ENCODE results near the gene C12orf75.

The C12orf75 gene

GRCh38 chr12:105368047-105368646, 37.7 kb downstream of the C12orf75 start:
- in situ Hi-C loops (cut with HindIII; ENCODE audit: low sequenced_read_pairs) = no loop called here

- in situ Hi-C loops (cut with HindIII; ENCODE audit: low sequenced_read_pairs) = no loop called here
Measured at GRCh38 chr12:105369014-105369413, 38.5 kb downstream of the C12orf75 start.

GRCh38 chr12:105374303-105374702, 43.8 kb downstream of the C12orf75 start:
- in situ Hi-C loops (cut with HindIII; ENCODE audit: low sequenced_read_pairs) = no loop called here

GRCh38 chr12:105377077-105377476, 46.6 kb downstream of the C12orf75 start:
- in situ Hi-C loops (cut with HindIII; ENCODE audit: low sequenced_read_pairs) = no loop called here

- in situ Hi-C loops (cut with HindIII; ENCODE audit: low sequenced_read_pairs) = no loop called here
Measured at GRCh38 chr12:105378911-105379310, 48.4 kb downstream of the C12orf75 start.

GRCh38 chr12:105382771-105383622, 52.5 kb downstream of the C12orf75 start:
- in situ Hi-C loops (cut with HindIII; ENCODE audit: low sequenced_read_pairs) = no loop called here

GRCh38 chr12:105384220-105384619, 53.7 kb downstream of the C12orf75 start:
- in situ Hi-C loops (cut with HindIII; ENCODE audit: low sequenced_read_pairs) = no loop called here

GRCh38 chr12:105384916-105385535, 54.5 kb downstream of the C12orf75 start:
- in situ Hi-C loops (cut with HindIII; ENCODE audit: low sequenced_read_pairs) = no loop called here

- in situ Hi-C loops (cut with HindIII; ENCODE audit: low sequenced_read_pairs) = no loop called here
Measured at GRCh38 chr12:105386431-105386830, 55.9 kb downstream of the C12orf75 start.

GRCh38 chr12:105391231-105391630, 60.7 kb downstream of the C12orf75 start:
- in situ Hi-C loops (cut with HindIII; ENCODE audit: low sequenced_read_pairs) = no loop called here

- in situ Hi-C loops (cut with HindIII; ENCODE audit: low sequenced_read_pairs) = no loop called here
Measured at GRCh38 chr12:105393587-105393986, 63.1 kb downstream of the C12orf75 start.

- in situ Hi-C loops (cut with HindIII; ENCODE audit: low sequenced_read_pairs) = no loop called here
Measured at GRCh38 chr12:105396024-105396423, 65.5 kb downstream of the C12orf75 start.

GRCh38 chr12:105396983-105397382, 66.5 kb downstream of the C12orf75 start:
- in situ Hi-C loops (cut with HindIII; ENCODE audit: low sequenced_read_pairs) = no loop called here

- in situ Hi-C loops (cut with HindIII; ENCODE audit: low sequenced_read_pairs) = no loop called here
Measured at GRCh38 chr12:105398930-105399329, 68.4 kb downstream of the C12orf75 start.

GRCh38 chr12:105399428-105400081, 69.1 kb downstream of the C12orf75 start:
- in situ Hi-C loops (cut with HindIII; ENCODE audit: low sequenced_read_pairs) = loop anchor here (25.0 kb wide), 1 partner anchor 738 kb away; the partner anchor contains the start of gene NUAK1

- in situ Hi-C loops (cut with HindIII; ENCODE audit: low sequenced_read_pairs) = loop anchor here (25.0 kb wide), 1 partner anchor 737 kb away; the partner anchor contains the start of gene NUAK1
Measured at GRCh38 chr12:105400227-105400626, 69.7 kb downstream of the C12orf75 start.

- in situ Hi-C loops (cut with HindIII; ENCODE audit: low sequenced_read_pairs) = loop anchor here (25.0 kb wide), 1 partner anchor 736 kb away; the partner anchor contains the start of gene NUAK1
Measured at GRCh38 chr12:105401198-105401597, 70.7 kb downstream of the C12orf75 start.

GRCh38 chr12:105402366-105402765, 71.9 kb downstream of the C12orf75 start:
- in situ Hi-C loops (cut with HindIII; ENCODE audit: low sequenced_read_pairs) = loop anchor here (25.0 kb wide), 1 partner anchor 735 kb away; the partner anchor contains the start of gene NUAK1

GRCh38 chr12:105403095-105403494, 72.6 kb downstream of the C12orf75 start:
- in situ Hi-C loops (cut with HindIII; ENCODE audit: low sequenced_read_pairs) = loop anchor here (25.0 kb wide), 1 partner anchor 734 kb away; the partner anchor contains the start of gene NUAK1

GRCh38 chr12:105404134-105404533, 73.6 kb downstream of the C12orf75 start:
- in situ Hi-C loops (cut with HindIII; ENCODE audit: low sequenced_read_pairs) = loop anchor here (25.0 kb wide), 1 partner anchor 733 kb away; the partner anchor contains the start of gene NUAK1

- in situ Hi-C loops (cut with HindIII; ENCODE audit: low sequenced_read_pairs) = loop anchor here (25.0 kb wide), 1 partner anchor 731 kb away; the partner anchor contains the start of gene NUAK1
Measured at GRCh38 chr12:105406497-105406896, 76.0 kb downstream of the C12orf75 start.
